NT2/D1 (cell line): ENCODE data around the gene KIAA1549.

Experiments
- SUZ12 ChIP-seq: IDR thresholded peaks from 2 replicates; pipeline ENCODE4 v1.6.1; 2011; ENCODE audit not compliant: insufficient read length, insufficient read depth; ENCODE audit errors: extremely low read depth
- YY1 ChIP-seq: IDR thresholded peaks from 2 replicates; pipeline ENCODE4 v1.6.1; 2011; ENCODE audit not compliant: insufficient read length, insufficient read depth
- ZNF274 ChIP-seq: IDR thresholded peaks from 2 replicates; pipeline ENCODE4 v1.6.1; 2011; ENCODE audit warnings: mild to moderate bottlenecking, low read depth, low read length

DNA sequence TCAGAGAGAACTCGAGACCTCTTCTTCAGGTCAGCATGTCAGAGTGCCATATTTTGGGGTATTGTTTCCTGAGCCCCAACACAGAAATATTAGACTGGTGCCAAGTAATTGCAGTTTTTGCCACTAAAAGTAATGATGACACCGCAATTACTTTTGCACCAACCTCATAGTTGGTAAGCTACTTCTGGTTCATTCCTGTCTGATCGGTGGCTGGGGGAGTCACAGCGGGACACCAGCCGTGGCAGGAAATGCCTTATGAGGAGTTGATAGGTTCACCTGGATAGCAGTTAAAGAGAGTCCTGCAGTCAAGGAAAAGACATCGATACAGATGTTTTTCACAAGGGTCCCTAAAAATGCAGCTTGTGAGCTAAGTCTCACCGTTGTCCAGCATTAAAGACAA lies 159.3 kb downstream of the KIAA1549 start:
- TF ChIP-seq YY1, result no peak
- TF ChIP-seq ZNF274, result no peak
- TF ChIP-seq SUZ12, result no peak
